ENCODE measurements around the gene GGPS1.

- no peak for TF ChIP-seq CTCF (IDR thresholded peaks at IDR 0.05)
- no peak for TF ChIP-seq ZFX (IDR thresholded peaks at IDR 0.05; ENCODE audit: borderline replicate concordance)
Measured at GRCh38 chr1:235369802-235370201, 41.4 kb downstream of the GGPS1 start.
